HG02763 (cell line): ENCODE data around the gene KRTAP19-2.
"Not testable (repeated sequence)": the region's sequence is repeated elsewhere in the genome, so short reads cannot be mapped to it uniquely, and the experiment has no call there.

Experiments
- ATAC-seq: cut with Tn5 transposase; IDR thresholded peaks from one replicate; pipeline ENCODE4 v1.9.1; 2021; ENCODE audit warnings: mild to moderate bottlenecking, moderate library complexity; ENCODE audit not compliant: unreplicated experiment

Gene KRTAP19-2

GRCh38 chr21:30487336-30487735, at the start of gene KRTAP19-2:
Gene KRTAP19-2, minus strand, starts transcription at chr21:30487436. Its CDS starts 88 bp downstream, at chr21:30487348.
- ATAC-seq, result no peak

GRCh38 chr21:30518876-30519275, 31.6 kb upstream of the KRTAP19-2 start:
- no peak for ATAC-seq

GRCh38 chr21:30515681-30516080, 28.4 kb upstream of the KRTAP19-2 start:
- ATAC-seq, result no peak

- ATAC-seq, result not testable (repeated sequence)
Measured at GRCh38 chr21:30505621-30506205, 18.5 kb upstream of the KRTAP19-2 start.

- ATAC-seq, result no peak
Measured at GRCh38 chr21:30502041-30502440, 14.8 kb upstream of the KRTAP19-2 start, which contains the start of gene KRTAP19-5. Gene KRTAP19-5, minus strand, starts transcription at chr21:30502141. Its CDS starts 51 bp downstream, at chr21:30502090.

- no peak for ATAC-seq
Measured at GRCh38 chr21:30497065-30497464, 9.8 kb upstream of the KRTAP19-2 start, which contains the start of gene KRTAP19-4. Gene KRTAP19-4, minus strand, starts transcription at chr21:30497165. Its CDS starts 55 bp downstream, at chr21:30497110.

- no peak for ATAC-seq
Measured at GRCh38 chr21:30491963-30492428, 4.8 kb upstream of the KRTAP19-2 start, which contains the start of gene KRTAP19-3. Gene KRTAP19-3, minus strand, starts transcription at chr21:30492013. Its CDS starts 56 bp downstream, at chr21:30491957.

- ATAC-seq, result no peak
Measured at GRCh38 chr21:30486180-30486579, 1.1 kb downstream of the KRTAP19-2 start.

- ATAC-seq, result no peak
Measured at GRCh38 chr21:30482130-30482529, 5.1 kb downstream of the KRTAP19-2 start.

- no peak for ATAC-seq
Measured at GRCh38 chr21:30480145-30480544, 7.1 kb downstream of the KRTAP19-2 start, which contains the start of gene KRTAP19-1. Gene KRTAP19-1, minus strand, starts transcription at chr21:30480367. Its CDS starts 50 bp downstream, at chr21:30480317.

GRCh38 chr21:30479259-30479658, 8.0 kb downstream of the KRTAP19-2 start:
- no peak for ATAC-seq

- ATAC-seq, result no peak
Measured at GRCh38 chr21:30478004-30478403, 9.2 kb downstream of the KRTAP19-2 start.

- no peak for ATAC-seq
Measured at GRCh38 chr21:30468900-30469714, 18.1 kb downstream of the KRTAP19-2 start.

- ATAC-seq, result no peak
Measured at GRCh38 chr21:30463713-30464112, 23.5 kb downstream of the KRTAP19-2 start.

GRCh38 chr21:30448514-30448913, 38.7 kb downstream of the KRTAP19-2 start:
- no peak for ATAC-seq

GRCh38 chr21:30447056-30447455, 40.2 kb downstream of the KRTAP19-2 start:
- no peak for ATAC-seq

GRCh38 chr21:30444204-30444603, 43.0 kb downstream of the KRTAP19-2 start:
- no peak for ATAC-seq

- no peak for ATAC-seq
Measured at GRCh38 chr21:30443226-30443625, 44.0 kb downstream of the KRTAP19-2 start.

- ATAC-seq, result no peak
Measured at GRCh38 chr21:30439975-30440374, 47.3 kb downstream of the KRTAP19-2 start, which contains the start of gene KRTAP15-1. Gene KRTAP15-1, plus strand, starts transcription at chr21:30440275. Its CDS starts 53 bp downstream, at chr21:30440328.
